GM23338 (cell line): ENCODE results near the gene ZNF70. TPM values are rescaled to one million over a fixed set of nuclear protein-coding genes. Genes with fewer than 3 reads are reported as not detected.

ENCODE experiments used
- ATAC-seq: fragments of 200-7000 bp; cut with Tn5 transposase; 3 replicates; pipeline ENCODE4 v1.9.1; 2020
- DNase-seq: peaks from one replicate; pipeline ENCODE4 v3.0.0-alpha.2; 2015; ENCODE audit warnings: low spot score
- H2AFZ ChIP-seq: fragments of 200-600 bp; sonication (generic); 2 replicates; pipeline ENCODE4 v1.8.0; 2016; ENCODE audit warnings: antibody characterized with exemption, mild to moderate bottlenecking, moderate library complexity
- H3F3A ChIP-seq: fragments of 200-600 bp; sonication (generic); replicated peaks from 2 replicates; pipeline ENCODE4 v1.8.0; 2017; ENCODE audit warnings: antibody characterized with exemption, mixed run types, low read depth
- H3K27ac ChIP-seq: fragments of 200-600 bp; sonication (generic); 2 replicates; pipeline ENCODE4 v1.6.1; 2016; ENCODE audit warnings: low read depth
- H3K27me3 ChIP-seq: fragments of 200-600 bp; sonication (generic); 2 replicates; pipeline ENCODE4 v1.8.0; 2016; ENCODE audit warnings: mild to moderate bottlenecking, mixed run types, moderate library complexity; ENCODE audit not compliant: insufficient read depth
- H3K36me3 ChIP-seq: fragments of 200-600 bp; sonication (generic); 2 replicates; pipeline ENCODE4 v1.8.0; 2016; ENCODE audit warnings: mild to moderate bottlenecking; ENCODE audit not compliant: insufficient read depth
- H3K4me1 ChIP-seq: fragments of 200-600 bp; sonication (generic); 2 replicates; pipeline ENCODE4 v1.8.0; 2016; ENCODE audit warnings: mild to moderate bottlenecking, moderate library complexity; ENCODE audit not compliant: insufficient read depth
- H3K4me2 ChIP-seq: fragments of 200-600 bp; sonication (generic); 2 replicates; pipeline ENCODE4 v1.7.1; 2017; ENCODE audit warnings: mixed run types
- H3K4me3 ChIP-seq: fragments of 200-600 bp; sonication (generic); 2 replicates; pipeline ENCODE4 v1.6.1; 2016; ENCODE audit warnings: mixed run types
- H3K79me2 ChIP-seq: fragments of 200-600 bp; sonication (generic); replicated peaks from 2 replicates; pipeline ENCODE4 v1.8.0; 2017; ENCODE audit warnings: mild to moderate bottlenecking; ENCODE audit not compliant: insufficient read depth
- H3K9me2 ChIP-seq: fragments of 200-600 bp; sonication (generic); 2 replicates; pipeline ENCODE4 v1.8.0; 2017; ENCODE audit not compliant: insufficient read depth
- H4K20me1 ChIP-seq: fragments of 200-600 bp; sonication (generic); replicated peaks from 2 replicates; pipeline ENCODE4 v1.8.0; 2017; ENCODE audit warnings: mild to moderate bottlenecking; ENCODE audit not compliant: insufficient read depth
- H3K27ac Mint-ChIP-seq: 2 replicates; pipeline ENCODE4 v1.8.0; 2020; ENCODE audit warnings: inconsistent platforms, mild to moderate bottlenecking, moderate library complexity, mixed read lengths
- H3K27me3 Mint-ChIP-seq: 3 replicates; pipeline ENCODE4 v1.8.0; 2022; ENCODE audit warnings: low read depth, mild to moderate bottlenecking, moderate library complexity, mixed read lengths, inconsistent platforms; ENCODE audit not compliant: insufficient read depth, poor library complexity
- H3K36me3 Mint-ChIP-seq: 3 replicates; pipeline ENCODE4 v1.8.0; 2021; ENCODE audit warnings: low read depth, mild to moderate bottlenecking, inconsistent platforms, moderate library complexity, mixed read lengths
- H3K4me1 Mint-ChIP-seq: 3 replicates; pipeline ENCODE4 v1.8.0; 2020; ENCODE audit warnings: mild to moderate bottlenecking, inconsistent platforms, mixed read lengths
- H3K4me3 Mint-ChIP-seq: 3 replicates; pipeline ENCODE4 v1.8.0; 2021; ENCODE audit warnings: moderate library complexity, mild to moderate bottlenecking, inconsistent platforms, mixed read lengths
- H3K9me3 Mint-ChIP-seq: 3 replicates; pipeline ENCODE4 v1.8.0; 2020; ENCODE audit warnings: moderate library complexity, mild to moderate bottlenecking, inconsistent platforms, mixed read lengths
- CREB1 ChIP-seq: fragments of 250-450 bp; sonication (Bioruptor Pico); IDR thresholded peaks from 2 replicates; pipeline ENCODE4 v1.5.0; 2020; ENCODE audit warnings: low read depth, mild to moderate bottlenecking, moderate library complexity
- EZH2 ChIP-seq: fragments of 200-600 bp; sonication (generic); IDR thresholded peaks from one replicate; pipeline ENCODE4 v1.8.0; 2017; ENCODE audit warnings: antibody characterized with exemption, mild to moderate bottlenecking, low read depth; ENCODE audit not compliant: unreplicated experiment
- EZH2phosphoT487 ChIP-seq: fragments of 200-600 bp; sonication (generic); IDR thresholded peaks from one replicate; pipeline ENCODE4 v1.8.1; 2018; ENCODE audit warnings: antibody characterized with exemption; ENCODE audit not compliant: unreplicated experiment
- NANOG ChIP-seq: IDR thresholded peaks from 2 replicates; pipeline ENCODE4 v1.6.1; 2016; ENCODE audit warnings: antibody characterized with exemption, borderline replicate concordance
- POLR2AphosphoS5 ChIP-seq: IDR thresholded peaks from 2 replicates; pipeline ENCODE4 v1.6.1; 2016; ENCODE audit warnings: antibody characterized with exemption, low read depth
- STAT1 ChIP-seq: IDR thresholded peaks from one replicate; pipeline ENCODE4 v1.6.1; 2016; ENCODE audit warnings: antibody characterized with exemption; ENCODE audit not compliant: unreplicated experiment
- ZNF331 ChIP-seq: fragments of 250-450 bp; sonication (Bioruptor Pico); IDR thresholded peaks from 2 replicates; pipeline ENCODE4 v1.5.0; 2020; ENCODE audit warnings: low read depth, mild to moderate bottlenecking, moderate library complexity
- polyA plus RNA-seq: library from polyadenylated mRNA; unstranded; fragments of >200 nt; fragmentation: Nextera tagmentation; extraction: Ambion mirVana; gene quantifications from 2 replicates; pipeline ENCODE4 v1.2.1, GENCODE V29; 2016
- total RNA-seq: library from RNA; depleted of rRNA; stranded (reverse); fragments of >200 nt; shearing (Covaris generic); gene quantifications from 2 replicates; pipeline ENCODE4 v1.2.3, GENCODE V29; 2014
- TF ChIP-seq, protein P1 (sequence below): IDR thresholded peaks from one replicate; pipeline ENCODE4 v1.6.1; 2018; ENCODE audit warnings: antibody characterized with exemption; ENCODE audit not compliant: unreplicated experiment
- TF ChIP-seq, protein P2 (sequence below), 2 experiments: fragments of 200-600 bp in 1 of 2; sonication (generic) in 1 of 2; conservative IDR thresholded peaks; 2 replicates each; pipeline versions ENCODE4 v1.5.1 to v1.6.1; 2016 to 2017; ENCODE audit warnings: antibody characterized with exemption in 2 of 2, low read depth in 2 of 2, mild to moderate bottlenecking in 2 of 2, moderate library complexity in 1 of 2

ZNF70 gene
- total and polyA plus RNA-seq, 2 experiments from 2014 or later: 0.45 to 2.6 TPM

DNA sequence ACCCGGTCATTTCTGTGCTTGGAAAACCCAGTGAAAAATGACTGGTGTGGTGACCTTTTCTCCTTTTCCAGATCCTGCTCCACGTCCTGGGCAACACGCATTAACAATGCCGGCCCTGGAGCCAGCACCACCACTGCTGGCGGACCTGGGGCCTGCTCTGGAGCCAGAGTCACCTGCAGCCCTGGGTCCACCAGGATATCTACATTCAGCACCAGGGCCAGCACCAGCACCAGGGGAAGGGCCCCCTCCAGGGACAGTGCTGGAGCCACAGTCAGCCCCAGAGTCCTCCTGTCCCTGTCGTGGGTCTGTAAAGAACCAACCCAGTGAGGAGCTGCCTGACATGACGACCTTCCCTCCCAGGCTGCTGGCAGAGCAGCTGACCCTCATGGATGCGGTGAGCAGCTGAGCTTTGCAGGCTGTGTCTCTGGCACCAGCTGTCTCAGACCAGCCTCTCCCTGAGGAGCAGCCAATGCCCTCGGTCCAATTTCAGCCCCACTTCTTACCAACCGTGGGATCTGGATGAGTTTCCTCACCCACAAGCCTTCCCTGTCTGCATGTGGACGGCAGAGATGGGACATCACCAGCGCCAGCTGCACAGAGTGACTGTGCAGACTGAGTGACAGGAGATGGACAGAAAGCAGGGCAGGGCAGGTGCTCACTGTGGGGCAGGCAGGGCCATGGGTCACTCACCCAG, 58.2 kb downstream of the ZNF70 start:
- Mint-ChIP-seq H3K4me3 (no peak overlapping the region), H3K9me3 (no peaks in the 10 kb centered on the region), H3K4me1 (no peaks in the 10 kb centered on the region), H3K27me3 (peaks cover 10% of the 10 kb centered on the region), H3K27ac (no peak overlapping the region), H3K36me3 (peaks cover 25% of the 10 kb centered on the region)
- Histone ChIP-seq H3K4me1 (no peaks in the 10 kb centered on the region), H3K4me2 (no peak overlapping the region), H4K20me1 (no peaks in the 10 kb centered on the region; the same call in 1 of the 2 replicates), H3K9me2 (no peaks in the 10 kb centered on the region), H3K27ac (no peak overlapping the region), H3F3A (no peaks in the 10 kb centered on the region), H3K79me2 (no peaks in the 10 kb centered on the region), H2AFZ (no peak overlapping the region), H3K4me3 (no peak overlapping the region), H3K27me3 (no peaks in the 10 kb centered on the region), H3K36me3 (peaks cover 11% of the 10 kb centered on the region; the same call in 1 of the 2 replicates)
- ATAC-seq (peak; percentile 88), DNase-seq (peak; percentile 37)
- TF ChIP-seq POLR2AphosphoS5: no peak
- TF ChIP-seq, protein P1, sequence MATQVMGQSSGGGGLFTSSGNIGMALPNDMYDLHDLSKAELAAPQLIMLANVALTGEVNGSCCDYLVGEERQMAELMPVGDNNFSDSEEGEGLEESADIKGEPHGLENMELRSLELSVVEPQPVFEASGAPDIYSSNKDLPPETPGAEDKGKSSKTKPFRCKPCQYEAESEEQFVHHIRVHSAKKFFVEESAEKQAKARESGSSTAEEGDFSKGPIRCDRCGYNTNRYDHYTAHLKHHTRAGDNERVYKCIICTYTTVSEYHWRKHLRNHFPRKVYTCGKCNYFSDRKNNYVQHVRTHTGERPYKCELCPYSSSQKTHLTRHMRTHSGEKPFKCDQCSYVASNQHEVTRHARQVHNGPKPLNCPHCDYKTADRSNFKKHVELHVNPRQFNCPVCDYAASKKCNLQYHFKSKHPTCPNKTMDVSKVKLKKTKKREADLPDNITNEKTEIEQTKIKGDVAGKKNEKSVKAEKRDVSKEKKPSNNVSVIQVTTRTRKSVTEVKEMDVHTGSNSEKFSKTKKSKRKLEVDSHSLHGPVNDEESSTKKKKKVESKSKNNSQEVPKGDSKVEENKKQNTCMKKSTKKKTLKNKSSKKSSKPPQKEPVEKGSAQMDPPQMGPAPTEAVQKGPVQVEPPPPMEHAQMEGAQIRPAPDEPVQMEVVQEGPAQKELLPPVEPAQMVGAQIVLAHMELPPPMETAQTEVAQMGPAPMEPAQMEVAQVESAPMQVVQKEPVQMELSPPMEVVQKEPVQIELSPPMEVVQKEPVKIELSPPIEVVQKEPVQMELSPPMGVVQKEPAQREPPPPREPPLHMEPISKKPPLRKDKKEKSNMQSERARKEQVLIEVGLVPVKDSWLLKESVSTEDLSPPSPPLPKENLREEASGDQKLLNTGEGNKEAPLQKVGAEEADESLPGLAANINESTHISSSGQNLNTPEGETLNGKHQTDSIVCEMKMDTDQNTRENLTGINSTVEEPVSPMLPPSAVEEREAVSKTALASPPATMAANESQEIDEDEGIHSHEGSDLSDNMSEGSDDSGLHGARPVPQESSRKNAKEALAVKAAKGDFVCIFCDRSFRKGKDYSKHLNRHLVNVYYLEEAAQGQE: peak; percentile 69

DNA sequence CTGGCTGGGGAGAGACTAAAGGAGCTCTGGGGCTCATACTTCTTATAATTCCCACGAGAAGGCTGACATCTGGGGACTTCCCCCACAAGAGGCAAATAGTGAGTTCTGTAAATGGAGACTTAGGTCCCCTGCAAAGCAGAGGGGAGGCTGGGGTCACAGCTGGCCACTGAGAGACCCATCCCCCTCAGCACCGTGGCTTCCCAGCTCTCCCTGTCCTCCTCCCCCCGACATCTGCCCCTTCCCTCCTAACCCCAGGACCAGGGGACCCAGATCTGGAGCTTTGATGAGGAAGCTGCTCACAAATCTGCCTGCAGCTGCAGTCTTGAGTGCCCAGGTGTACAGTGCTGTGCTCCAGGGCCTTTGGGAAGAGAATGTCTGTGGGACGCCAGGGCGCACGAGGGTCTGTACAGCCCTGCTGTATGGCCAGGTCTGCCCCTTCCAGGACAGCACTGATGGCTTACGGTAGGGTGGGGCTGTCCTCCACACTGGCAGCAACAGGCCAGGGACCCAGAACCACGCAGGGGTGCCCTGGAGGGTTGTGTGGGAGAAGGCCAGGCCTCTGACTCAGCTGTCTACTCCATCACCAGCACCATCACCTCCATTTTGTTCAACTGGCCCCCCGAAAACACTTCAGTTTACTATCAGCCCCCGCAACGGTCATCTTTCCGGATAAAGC, 59.0 kb downstream of the ZNF70 start:
- Mint-ChIP-seq H3K4me3 (no peak overlapping the region), H3K4me1 (no peaks in the 10 kb centered on the region), H3K27me3 (peaks cover 13% of the 10 kb centered on the region), H3K27ac (no peak overlapping the region), H3K36me3 (peaks cover 25% of the 10 kb centered on the region), H3K9me3 (no peaks in the 10 kb centered on the region)
- Histone ChIP-seq H3K4me3 (no peak overlapping the region), H3K27me3 (no peaks in the 10 kb centered on the region), H3F3A (no peaks in the 10 kb centered on the region), H3K9me2 (no peaks in the 10 kb centered on the region), H3K36me3 (peaks cover 11% of the 10 kb centered on the region; the same call in 1 of the 2 replicates), H3K4me1 (no peaks in the 10 kb centered on the region), H3K4me2 (no peak overlapping the region), H3K79me2 (no peaks in the 10 kb centered on the region), H2AFZ (no peak overlapping the region), H3K27ac (no peak overlapping the region), H4K20me1 (peaks cover 3% of the 10 kb centered on the region)
- DNase-seq: no peak
- no peak for ATAC-seq
- no peak for TF ChIP-seq EZH2
- no peak for TF ChIP-seq EZH2phosphoT487
- TF ChIP-seq, protein P1: no peak
- TF ChIP-seq CREB1: no peak
- no peak for TF ChIP-seq POLR2AphosphoS5
- no peak for TF ChIP-seq NANOG
- TF ChIP-seq, protein P2, sequence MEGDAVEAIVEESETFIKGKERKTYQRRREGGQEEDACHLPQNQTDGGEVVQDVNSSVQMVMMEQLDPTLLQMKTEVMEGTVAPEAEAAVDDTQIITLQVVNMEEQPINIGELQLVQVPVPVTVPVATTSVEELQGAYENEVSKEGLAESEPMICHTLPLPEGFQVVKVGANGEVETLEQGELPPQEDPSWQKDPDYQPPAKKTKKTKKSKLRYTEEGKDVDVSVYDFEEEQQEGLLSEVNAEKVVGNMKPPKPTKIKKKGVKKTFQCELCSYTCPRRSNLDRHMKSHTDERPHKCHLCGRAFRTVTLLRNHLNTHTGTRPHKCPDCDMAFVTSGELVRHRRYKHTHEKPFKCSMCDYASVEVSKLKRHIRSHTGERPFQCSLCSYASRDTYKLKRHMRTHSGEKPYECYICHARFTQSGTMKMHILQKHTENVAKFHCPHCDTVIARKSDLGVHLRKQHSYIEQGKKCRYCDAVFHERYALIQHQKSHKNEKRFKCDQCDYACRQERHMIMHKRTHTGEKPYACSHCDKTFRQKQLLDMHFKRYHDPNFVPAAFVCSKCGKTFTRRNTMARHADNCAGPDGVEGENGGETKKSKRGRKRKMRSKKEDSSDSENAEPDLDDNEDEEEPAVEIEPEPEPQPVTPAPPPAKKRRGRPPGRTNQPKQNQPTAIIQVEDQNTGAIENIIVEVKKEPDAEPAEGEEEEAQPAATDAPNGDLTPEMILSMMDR (conservative IDR thresholded peaks at IDR 0.05; ENCODE audit: low read depth in 2 of 2): no peak
- TF ChIP-seq STAT1: no peak
- no peak for TF ChIP-seq ZNF331 (CRISPR knock-in tag)
